GM12878 (cell line): ENCODE data around the gene TOP3A.

ENCODE experiments used
- POLR2A ChIP-seq: IDR thresholded peaks from 2 replicates; pipeline ENCODE4 v1.6.1; 2011; ENCODE audit warnings: low read depth, mild to moderate bottlenecking, low read length
- SREBF1 ChIP-seq: IDR thresholded peaks from 2 replicates; pipeline ENCODE4 v1.6.1; 2012; ENCODE audit warnings: mild to moderate bottlenecking, low read length
- SREBF2 ChIP-seq: IDR thresholded peaks from 2 replicates; pipeline ENCODE4 v1.6.1; 2012; ENCODE audit warnings: mild to moderate bottlenecking, low read length
- YY1 ChIP-seq: IDR thresholded peaks from 2 replicates; pipeline ENCODE4 v1.6.1; 2011; ENCODE audit warnings: low read depth, mild to moderate bottlenecking, low read length
- ZNF274 ChIP-seq: IDR thresholded peaks from one replicate; pipeline ENCODE4 v1.8.0; 2011; ENCODE audit not compliant: insufficient read length, insufficient read depth
- TF ChIP-seq, protein P1 (sequence below): IDR thresholded peaks from 2 replicates; pipeline ENCODE4 v1.6.1; 2012; ENCODE audit warnings: low read length, inconsistent platforms

- no peak for TF ChIP-seq ZNF274
- no peak for TF ChIP-seq SREBF1
- TF ChIP-seq, protein P1, sequence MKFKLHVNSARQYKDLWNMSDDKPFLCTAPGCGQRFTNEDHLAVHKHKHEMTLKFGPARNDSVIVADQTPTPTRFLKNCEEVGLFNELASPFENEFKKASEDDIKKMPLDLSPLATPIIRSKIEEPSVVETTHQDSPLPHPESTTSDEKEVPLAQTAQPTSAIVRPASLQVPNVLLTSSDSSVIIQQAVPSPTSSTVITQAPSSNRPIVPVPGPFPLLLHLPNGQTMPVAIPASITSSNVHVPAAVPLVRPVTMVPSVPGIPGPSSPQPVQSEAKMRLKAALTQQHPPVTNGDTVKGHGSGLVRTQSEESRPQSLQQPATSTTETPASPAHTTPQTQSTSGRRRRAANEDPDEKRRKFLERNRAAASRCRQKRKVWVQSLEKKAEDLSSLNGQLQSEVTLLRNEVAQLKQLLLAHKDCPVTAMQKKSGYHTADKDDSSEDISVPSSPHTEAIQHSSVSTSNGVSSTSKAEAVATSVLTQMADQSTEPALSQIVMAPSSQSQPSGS = no peak
- no peak for TF ChIP-seq YY1
- no peak for TF ChIP-seq SREBF2
- no peak for TF ChIP-seq POLR2A
Measured at GRCh38 chr17:18364166-18364565, 49.4 kb upstream of the TOP3A start.
